ENCODE data around the gene CBFA2T3.

DNA sequence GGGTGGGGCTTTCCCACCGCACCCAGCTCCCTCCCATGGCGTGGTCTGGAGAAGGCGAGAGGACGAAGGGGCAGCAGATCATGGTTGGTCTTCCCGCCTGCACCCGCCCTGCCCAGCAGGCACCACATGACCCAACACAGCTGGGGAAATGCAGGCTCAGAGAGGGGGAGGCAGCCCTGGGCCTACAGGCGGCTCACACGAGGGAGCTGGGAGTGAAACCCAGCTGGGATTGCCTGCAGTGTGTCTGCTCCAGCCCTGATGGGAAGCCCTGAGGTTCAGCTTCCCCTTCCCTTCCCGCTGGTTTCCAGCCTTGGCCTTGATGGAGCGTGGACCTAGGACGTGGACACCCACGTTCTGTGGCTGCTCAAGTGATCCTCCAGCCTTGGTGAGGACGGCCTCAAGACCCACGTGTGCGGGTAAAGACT is 90.6 kb downstream of the CBFA2T3 start:
- TF ChIP-seq EZH2 (IDR thresholded peaks at IDR 0.05) (no peak), POLR2AphosphoS5 (IDR thresholded peaks at IDR 0.05; ENCODE audit: borderline replicate concordance, low read depth, low read length) (no peak), FOXP2 (optimal IDR thresholded peaks at IDR 0.05; ENCODE audit: control extremely low read depth, extremely low read length, insufficient read depth) (no peak)
